ENCODE measurements around the gene LARGE2. TPM values are rescaled to one million over a fixed set of nuclear protein-coding genes. Genes with fewer than 3 reads are reported as not detected.
"Not testable (repeated sequence)": the region's sequence is repeated elsewhere in the genome, so short reads cannot be mapped to it uniquely, and the experiment has no call there.

Gene LARGE2
- total and polyA plus RNA-seq, 10 donors: 2.5 to 18.8 (median 6.2) TPM

DNA sequence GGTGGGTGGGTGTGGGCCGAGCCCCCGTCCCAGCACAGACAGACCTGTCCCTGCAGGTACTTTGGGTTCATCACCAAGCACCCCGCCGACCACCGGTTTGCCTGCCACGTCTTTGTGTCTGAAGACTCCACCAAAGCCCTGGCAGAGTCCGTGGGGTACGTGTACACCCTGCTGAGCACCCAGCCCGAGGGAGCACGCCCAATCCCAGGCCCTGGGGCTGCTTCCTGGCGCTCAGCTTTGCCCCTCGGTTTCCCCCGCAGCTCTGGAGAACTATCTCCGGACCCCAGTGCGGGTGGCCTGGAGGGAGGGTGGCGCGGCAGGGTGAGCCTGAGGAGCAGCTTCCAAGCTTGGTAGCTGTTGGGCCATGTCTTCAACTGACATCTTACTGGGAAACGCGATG, 17.4 kb upstream of the LARGE2 start:
- TF ChIP-seq POLR2A (IDR thresholded peaks at IDR 0.05) (no peak), POLR2AphosphoS5 (IDR thresholded peaks at IDR 0.05) (peak in 1 of 3 donors; percentile 50)
- TF ChIP-seq, protein P1, sequence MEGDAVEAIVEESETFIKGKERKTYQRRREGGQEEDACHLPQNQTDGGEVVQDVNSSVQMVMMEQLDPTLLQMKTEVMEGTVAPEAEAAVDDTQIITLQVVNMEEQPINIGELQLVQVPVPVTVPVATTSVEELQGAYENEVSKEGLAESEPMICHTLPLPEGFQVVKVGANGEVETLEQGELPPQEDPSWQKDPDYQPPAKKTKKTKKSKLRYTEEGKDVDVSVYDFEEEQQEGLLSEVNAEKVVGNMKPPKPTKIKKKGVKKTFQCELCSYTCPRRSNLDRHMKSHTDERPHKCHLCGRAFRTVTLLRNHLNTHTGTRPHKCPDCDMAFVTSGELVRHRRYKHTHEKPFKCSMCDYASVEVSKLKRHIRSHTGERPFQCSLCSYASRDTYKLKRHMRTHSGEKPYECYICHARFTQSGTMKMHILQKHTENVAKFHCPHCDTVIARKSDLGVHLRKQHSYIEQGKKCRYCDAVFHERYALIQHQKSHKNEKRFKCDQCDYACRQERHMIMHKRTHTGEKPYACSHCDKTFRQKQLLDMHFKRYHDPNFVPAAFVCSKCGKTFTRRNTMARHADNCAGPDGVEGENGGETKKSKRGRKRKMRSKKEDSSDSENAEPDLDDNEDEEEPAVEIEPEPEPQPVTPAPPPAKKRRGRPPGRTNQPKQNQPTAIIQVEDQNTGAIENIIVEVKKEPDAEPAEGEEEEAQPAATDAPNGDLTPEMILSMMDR (IDR thresholded peaks at IDR 0.05 in 8 of 11, conservative IDR thresholded peaks at IDR 0.05 in 3 of 11): no peak
- Histone ChIP-seq H3K4me3 (no peak overlapping the region), H3K27me3 (replicated peaks in 1 of 7) (peaks cover 0 to 12% (median 3%) of the 10 kb centered on the region in 7 donors), H3K36me3 (peaks cover 0 to 18% (median 11%) of the 10 kb centered on the region in 6 donors), H3K9me3 (no peaks in the 10 kb centered on the region), H3K27ac (no peak overlapping the region), H3K4me1 (peaks cover 0 to 36% (median 16%) of the 10 kb centered on the region in 6 donors)
- intact Hi-C loops (cut with DNase I; ENCODE audit: low total_unique reads): no loop called here
- DNase-seq: no peak
- 93 to 95% (median 94%) methylated on average over 12 to 19 of the region's 19 CpGs for WGBS, 5 donors

DNA sequence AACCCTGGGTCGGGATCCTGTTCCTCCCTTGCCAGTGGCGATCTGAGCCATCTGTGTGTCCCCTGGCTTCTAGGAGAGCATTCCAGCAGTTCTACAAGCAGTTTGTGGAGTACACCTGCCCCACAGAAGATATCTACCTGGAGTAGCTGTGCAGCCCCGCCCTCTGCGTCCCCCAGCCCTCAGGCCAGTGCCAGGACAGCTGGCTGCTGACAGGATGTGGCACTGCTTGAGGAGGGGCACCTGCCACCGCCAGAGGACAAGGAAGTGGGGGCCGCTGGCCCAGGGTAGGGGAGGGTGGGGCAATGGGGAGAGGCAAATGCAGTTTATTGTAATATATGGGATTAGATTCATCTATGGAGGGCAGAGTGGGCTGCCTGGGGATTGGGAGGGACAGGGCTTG, 16.9 kb upstream of the LARGE2 start:
- WGBS, 5 donors: 14 to 49% (median 46%) methylated on average over 4 to 6 of the region's 6 CpGs
- H3K4me3 ChIP-seq; DNase-seq; H3K27me3 ChIP-seq (replicated peaks in 1 of 7); H3K9me3 ChIP-seq; H3K27ac ChIP-seq; intact Hi-C loops (cut with DNase I; ENCODE audit: low total_unique reads): not testable (repeated sequence)
- H3K4me1 ChIP-seq: peaks cover 0 to 31% (median 12%) of the 10 kb centered on the region in 6 donors
- H3K36me3 ChIP-seq: peaks cover 0 to 23% (median 16%) of the 10 kb centered on the region in 6 donors

DNA sequence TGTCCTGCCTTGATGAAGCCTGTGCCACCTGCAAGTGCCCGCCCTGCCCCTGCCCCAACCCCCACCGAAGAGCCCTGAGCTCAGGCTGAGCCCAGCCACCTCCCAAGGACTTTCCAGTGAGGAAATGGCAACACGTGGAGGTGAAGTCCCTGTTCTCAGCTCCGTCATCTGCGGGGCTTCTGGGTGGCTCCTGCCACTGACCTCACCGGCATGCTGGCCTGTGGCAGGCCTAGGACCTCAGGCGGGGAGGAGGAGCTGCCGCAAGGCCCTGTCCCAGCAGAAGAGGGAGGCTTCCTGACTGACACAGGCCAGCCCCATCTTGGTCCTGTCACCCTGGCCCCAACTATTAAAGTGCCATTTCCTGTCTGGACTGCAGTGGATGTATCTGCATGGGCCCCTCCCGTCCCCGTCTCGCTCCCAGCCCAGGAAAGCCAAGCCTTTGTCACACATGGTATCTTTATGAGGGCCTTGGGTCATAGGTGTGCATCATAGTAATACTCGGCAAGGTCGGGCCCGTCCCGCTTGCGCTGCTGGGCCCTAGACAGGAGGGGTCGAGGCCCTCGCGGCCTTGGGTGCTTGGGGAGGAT, 16.3 kb upstream of the LARGE2 start:
- intact Hi-C loops (cut with DNase I; ENCODE audit: low total_unique reads): no loop called here
- H3K36me3 ChIP-seq: peaks cover 0 to 29% (median 22%) of the 10 kb centered on the region in 6 donors
- WGBS, 5 donors: 46 to 63% (median 54%) methylated on average over 16 to 19 of the region's 19 CpGs

DNA sequence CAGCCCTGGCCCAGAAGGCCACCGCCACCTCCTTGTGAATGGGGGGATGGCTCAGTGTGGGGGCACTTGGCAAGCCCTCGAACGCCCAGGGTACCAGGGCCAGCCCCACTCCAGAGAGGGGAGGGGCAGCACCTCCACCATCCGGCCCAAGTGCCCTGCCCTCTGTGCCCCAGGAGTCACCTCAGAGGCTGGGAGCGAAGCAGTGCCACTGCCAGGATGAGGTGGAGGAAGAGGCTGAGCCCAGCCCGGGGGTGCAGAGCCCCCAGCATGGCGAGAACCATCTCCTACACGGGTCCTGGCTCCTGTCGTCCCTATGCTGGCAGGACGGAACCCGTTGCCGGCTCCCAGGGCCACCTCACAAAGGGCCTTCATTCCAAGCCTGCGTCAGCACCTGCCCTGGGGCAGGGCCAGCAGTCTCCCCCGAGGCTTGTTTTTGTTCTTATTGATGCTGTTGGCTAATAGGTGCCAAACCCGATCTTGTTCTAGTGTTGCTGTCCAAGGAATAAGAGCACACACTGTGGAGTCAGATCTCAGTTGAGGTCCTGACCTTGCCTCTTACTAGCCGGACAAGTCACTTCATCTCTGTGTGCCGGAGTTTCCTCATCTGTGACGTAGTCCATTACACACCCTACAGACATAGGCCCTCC, 15.4 kb upstream of the LARGE2 start, which contains the start of gene FREY1:
FREY1 (minus strand) TSS at position 307 of the 647 bp plus-strand sequence; CDS start at position 281, 26 bp downstream.
- TF ChIP-seq POLR2A (IDR thresholded peaks at IDR 0.05): no peak
- peak in 2 of 3 donors; percentile 38 to 71 for TF ChIP-seq POLR2AphosphoS5 (IDR thresholded peaks at IDR 0.05)
- Histone ChIP-seq H3K36me3 (peaks cover 2 to 38% (median 31%) of the 10 kb centered on the region in 6 donors), H3K27ac (no peak within 1 kb of the TSS), H3K27me3 (replicated peaks in 1 of 7) (no peaks in the 10 kb centered on the region), H3K9me3 (no peaks in the 10 kb centered on the region), H3K4me1 (peaks cover 0 to 26% (median 11%) of the 10 kb centered on the region in 6 donors), H3K4me3 (no peak within 1 kb of the TSS)
- no peak for DNase-seq
- intact Hi-C loops (cut with DNase I; ENCODE audit: low total_unique reads): no loop called here
- 61 to 76% (median 74%) methylated on average over 9 to 18 of the region's 18 CpGs for WGBS, 5 donors

More for the DNA sequence above, 16.3 kb upstream of the LARGE2 start:
- Histone ChIP-seq H3K4me3 (no peak overlapping the region), H3K27me3 (replicated peaks in 1 of 7) (peaks cover 0 to 1% (median 0%) of the 10 kb centered on the region in 7 donors), H3K4me1 (peaks cover 0 to 26% (median 11%) of the 10 kb centered on the region in 6 donors), H3K9me3 (no peaks in the 10 kb centered on the region), H3K27ac (no peak overlapping the region)
- DNase-seq: no peak
- TF ChIP-seq POLR2A (IDR thresholded peaks at IDR 0.05) (no peak), POLR2AphosphoS5 (IDR thresholded peaks at IDR 0.05) (peak; percentile 36 to 55 (median 38))

DNA sequence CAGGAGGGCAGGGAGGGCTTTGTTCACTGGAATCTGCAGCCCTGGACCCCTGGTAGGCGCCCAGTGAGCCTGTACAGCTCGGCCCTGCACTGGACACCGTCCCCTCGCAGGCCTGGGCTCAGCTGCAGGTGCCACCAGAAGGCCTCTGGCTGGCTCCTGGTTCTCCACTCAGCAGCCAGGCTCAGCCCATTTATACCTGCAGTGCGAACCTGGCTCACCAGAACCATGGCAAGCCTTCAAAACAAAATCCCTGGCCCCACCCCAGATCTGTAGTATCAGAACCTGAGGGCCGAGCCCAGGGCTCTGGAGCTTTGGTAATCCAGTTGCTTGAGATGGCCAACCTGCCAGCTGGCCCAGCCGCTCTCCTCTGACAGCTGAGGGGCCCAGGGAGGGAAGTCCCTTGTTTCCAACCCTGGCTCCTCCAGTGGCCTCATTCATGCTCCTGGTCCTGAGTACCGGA, 14.5 kb upstream of the LARGE2 start:
- intact Hi-C loops (cut with DNase I; ENCODE audit: low total_unique reads): no loop called here
- Histone ChIP-seq H3K27ac (no peak overlapping the region), H3K4me1 (peaks cover 0 to 26% (median 11%) of the 10 kb centered on the region in 6 donors), H3K36me3 (peaks cover 2 to 47% (median 40%) of the 10 kb centered on the region in 6 donors), H3K4me3 (no peak overlapping the region), H3K27me3 (replicated peaks in 1 of 7) (no peaks in the 10 kb centered on the region), H3K9me3 (no peaks in the 10 kb centered on the region)
- DNase-seq: no peak
- WGBS, 5 donors: 72 to 92% (median 88%) methylated on average over 4 to 8 of the region's 8 CpGs
- TF ChIP-seq POLR2AphosphoS5 (IDR thresholded peaks at IDR 0.05) (peak in 2 of 3 donors; percentile 14 to 68), POLR2A (IDR thresholded peaks at IDR 0.05) (no peak)
- TF ChIP-seq, protein P1 (IDR thresholded peaks at IDR 0.05 in 8 of 11, conservative IDR thresholded peaks at IDR 0.05 in 3 of 11): no peak
